Urothelium cell line (cell line): ENCODE data around the gene TMSB4X.
A peak's percentile ranks its signal among the peaks of the same experiment; 100 is the strongest.
"Not testable (repeated sequence)": the region's sequence is repeated elsewhere in the genome, so short reads cannot be mapped to it uniquely, and the experiment has no call there.

Experiments used
- DNase-seq: peaks from one replicate; pipeline ENCODE4 v3.0.0; 2011; ENCODE audit warnings: low spot score, mixed read lengths
- FAIRE-seq: peaks from 2 replicates; lab custom pipeline; 2011; peaks lifted over from hg19 to GRCh38; lab: Jason Lieb, UNC

TMSB4X gene

GRCh38 chrX:12974796-12975669 is at the start of gene TMSB4X:
TSS of gene TMSB4X (plus strand) at chrX:12975110.
- peak; percentile 66 for DNase-seq
- no peak for FAIRE-seq

DNA sequence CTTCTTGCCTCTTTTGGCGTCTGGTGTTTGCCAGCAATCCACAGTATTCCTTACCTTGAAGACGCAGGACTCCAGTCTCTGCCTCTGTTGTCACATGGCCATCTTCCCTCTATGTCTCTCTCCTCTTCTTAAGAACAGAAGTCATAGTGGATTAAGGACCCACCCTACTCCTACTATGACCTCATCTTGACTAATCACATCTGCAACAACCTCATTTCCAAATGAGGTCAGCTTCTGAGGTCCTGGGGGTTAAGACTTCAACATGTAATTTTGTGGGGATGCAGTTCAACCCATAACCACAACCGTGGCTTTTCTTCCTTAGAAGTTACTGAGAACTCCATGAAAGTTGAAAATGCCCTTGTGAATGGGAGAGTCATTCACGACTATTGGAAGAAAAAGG is 45.2 kb upstream of the TMSB4X start:
- FAIRE-seq: no peak
- DNase-seq: no peak

DNA sequence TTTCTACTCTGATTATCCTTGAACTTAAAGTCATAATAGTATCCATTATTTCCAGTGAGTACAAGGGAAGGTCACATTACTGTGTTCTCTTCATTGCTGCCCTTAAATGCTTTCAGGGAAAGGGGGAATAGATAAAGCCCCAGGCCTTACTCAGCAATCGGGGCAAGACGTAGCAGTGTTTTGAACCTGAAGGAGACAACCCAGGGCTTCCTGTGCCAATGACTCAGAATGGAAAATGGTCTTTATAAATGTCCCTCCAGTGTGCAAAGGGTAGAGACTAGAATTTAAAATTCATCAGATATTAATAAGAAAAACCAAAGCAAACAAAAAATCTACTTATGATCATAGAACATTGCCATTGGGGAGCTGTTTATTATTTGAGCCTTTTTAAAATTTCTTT is 44.8 kb upstream of the TMSB4X start:
- FAIRE-seq (no peak), DNase-seq (no peak)

DNA sequence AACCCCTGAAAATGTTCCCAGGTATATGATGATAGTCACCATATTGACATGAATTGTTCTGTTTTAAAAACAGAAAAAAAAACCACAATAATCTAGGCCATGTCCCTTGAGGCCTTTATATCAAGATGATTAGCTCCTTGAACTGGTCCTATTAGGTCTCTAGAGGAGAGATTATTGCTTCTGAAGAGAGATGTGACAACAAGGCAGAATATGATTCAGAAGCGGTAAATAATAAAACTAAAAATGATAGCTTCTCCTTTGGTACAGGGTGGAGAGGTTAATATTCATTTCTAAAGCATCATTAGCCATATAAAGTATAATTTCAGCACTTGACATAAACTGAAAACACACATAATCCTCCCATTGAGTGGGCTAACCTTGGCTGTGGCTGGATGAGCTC is 42.7 kb upstream of the TMSB4X start:
- no peak for FAIRE-seq

GRCh38 chrX:12934850-12935249 is 40.1 kb upstream of the TMSB4X start:
- no peak for FAIRE-seq

More for the DNA sequence above, 42.7 kb upstream of the TMSB4X start:
- no peak for DNase-seq

DNA sequence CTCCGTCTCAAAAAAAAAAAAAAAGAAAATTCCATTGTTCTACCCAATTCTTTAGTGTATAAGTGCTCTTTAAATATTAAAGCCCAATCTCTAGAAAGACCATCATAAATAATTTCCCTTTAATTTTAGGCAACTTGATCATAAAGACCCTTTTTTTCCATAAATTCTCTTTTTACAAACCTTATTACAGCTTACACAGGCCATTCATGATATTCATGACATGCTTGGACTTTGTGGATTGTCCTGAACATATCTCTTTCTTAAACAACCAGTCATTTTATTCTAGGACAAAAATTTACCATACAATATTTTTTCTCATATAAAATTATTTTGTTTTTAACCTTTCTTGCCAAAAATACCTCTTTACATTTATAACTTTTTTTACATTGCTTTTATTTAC is 38.0 kb upstream of the TMSB4X start:
- no peak for DNase-seq
- FAIRE-seq: no peak

More at GRCh38 chrX:12934850-12935249, 40.1 kb upstream of the TMSB4X start:
- DNase-seq: no peak

- not testable (repeated sequence) for DNase-seq
Measured at GRCh38 chrX:12940471-12940870, 34.4 kb upstream of the TMSB4X start.

GRCh38 chrX:12943592-12943991 is 31.3 kb upstream of the TMSB4X start:
- not testable (repeated sequence) for DNase-seq, FAIRE-seq

More at GRCh38 chrX:12940471-12940870, 34.4 kb upstream of the TMSB4X start:
- FAIRE-seq: not testable (repeated sequence)

DNA sequence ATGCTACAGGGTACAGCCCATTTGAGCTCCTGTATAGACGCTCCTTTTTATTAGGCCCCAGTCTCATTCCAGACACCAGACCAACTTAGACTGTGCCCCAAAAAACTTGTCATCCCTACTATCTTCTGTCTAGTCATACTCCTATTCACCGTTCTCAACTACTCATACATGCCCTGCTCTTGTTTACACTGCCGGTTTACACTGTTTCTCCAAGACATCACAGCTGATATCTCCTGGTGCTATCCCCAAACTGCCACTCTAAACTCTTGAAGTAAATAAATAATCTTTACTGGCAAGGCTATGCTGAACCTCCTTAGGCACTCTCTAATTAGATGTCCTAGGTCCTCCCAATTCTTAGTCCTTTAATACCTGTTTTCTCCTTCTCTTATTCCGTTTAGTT is 30.5 kb upstream of the TMSB4X start:
- not testable (repeated sequence) for FAIRE-seq, DNase-seq

- FAIRE-seq (no peak), DNase-seq (no peak)
Measured at GRCh38 chrX:12945494-12945893, 29.4 kb upstream of the TMSB4X start.

DNA sequence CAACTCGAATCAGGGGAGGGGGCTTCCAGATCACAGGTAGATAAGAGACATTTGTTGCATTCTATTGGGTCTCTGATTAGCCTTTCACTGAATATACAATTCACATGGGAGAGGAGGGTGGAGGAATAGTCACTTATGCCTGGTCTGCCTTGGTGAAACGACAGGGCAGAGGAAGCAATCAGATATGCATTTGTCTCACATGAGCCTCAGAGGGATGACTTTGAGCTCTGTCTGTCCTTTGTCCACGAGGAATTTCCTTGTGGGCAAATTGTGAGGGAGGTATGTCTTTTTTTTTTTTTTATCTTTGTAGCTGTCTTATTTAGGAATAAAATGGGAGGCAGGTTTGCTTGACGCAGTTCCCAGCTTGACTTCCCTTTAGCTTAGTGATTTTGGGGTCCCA is 28.5 kb upstream of the TMSB4X start:
- no peak for FAIRE-seq
- no peak for DNase-seq

DNA sequence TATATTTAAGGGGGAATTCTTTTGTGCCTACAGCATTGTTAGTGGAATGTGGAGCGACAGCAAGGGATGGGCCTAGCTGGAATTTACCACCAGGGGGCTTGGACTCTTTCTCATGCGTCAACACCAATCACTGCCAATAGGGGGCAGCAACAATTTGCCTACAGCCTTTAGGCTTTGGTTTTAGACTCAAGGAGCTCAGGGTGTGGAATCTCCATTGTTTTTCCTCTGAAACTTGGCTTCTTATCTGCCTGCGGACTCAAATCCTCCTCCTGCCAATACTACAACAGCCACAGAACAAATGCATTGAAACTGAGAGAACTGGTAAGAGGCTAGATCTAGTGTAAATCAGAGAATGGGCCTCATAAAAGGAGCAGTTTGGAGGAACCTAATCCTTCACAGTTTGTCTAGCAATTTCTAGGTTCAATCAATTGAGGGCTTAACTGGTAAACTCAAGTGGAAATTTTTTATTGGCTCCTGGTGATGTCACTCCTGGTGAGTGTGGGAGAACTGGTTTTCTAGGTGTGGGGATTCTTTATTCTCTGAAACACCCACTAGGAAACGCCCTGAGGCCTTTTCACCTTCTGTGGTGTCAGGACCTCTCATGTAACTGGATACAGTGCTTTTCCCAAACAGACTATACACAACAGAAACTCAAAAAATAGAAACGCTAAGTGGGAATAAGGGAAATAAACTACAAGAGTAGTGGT is 27.9 kb upstream of the TMSB4X start:
- peak; percentile 46 for DNase-seq
- no peak for FAIRE-seq

DNA sequence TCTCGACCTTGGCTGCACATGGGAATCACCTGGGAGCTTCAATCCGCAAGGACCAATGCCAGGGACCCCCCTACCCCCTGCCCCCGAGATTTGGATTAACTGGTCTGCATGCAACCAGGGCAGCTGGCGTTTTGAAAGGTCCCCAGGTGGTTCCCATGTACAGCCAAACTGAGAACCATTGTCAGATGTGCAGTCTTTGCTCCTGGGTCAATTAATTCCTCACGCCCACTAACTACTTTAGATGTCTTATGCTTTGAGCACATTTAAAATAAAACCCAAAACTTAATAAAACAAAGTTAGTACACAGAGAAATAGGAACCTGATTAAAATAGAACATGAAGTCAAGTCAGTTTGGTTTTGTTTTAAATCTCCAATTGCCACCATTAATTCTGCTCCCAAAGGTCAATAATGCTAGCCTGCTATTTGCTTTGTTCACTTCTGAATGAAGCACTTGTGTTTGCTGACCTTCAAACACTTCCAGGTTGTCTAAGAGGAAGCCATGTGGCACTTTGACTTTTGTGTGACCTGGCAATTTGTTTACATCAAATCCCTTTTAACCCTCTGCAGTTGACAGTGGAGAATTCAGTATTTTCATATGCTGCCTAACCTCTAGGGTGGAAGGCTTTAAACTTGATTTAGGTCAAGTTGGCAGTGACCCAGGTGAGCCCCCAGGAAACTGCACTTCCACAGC is 27.2 kb upstream of the TMSB4X start:
- no peak for FAIRE-seq
- no peak for DNase-seq

- FAIRE-seq: no peak
- DNase-seq: no peak
Measured at GRCh38 chrX:12948495-12948894, 26.4 kb upstream of the TMSB4X start.

- FAIRE-seq (no peak), DNase-seq (no peak)
Measured at GRCh38 chrX:12949205-12949926, 25.5 kb upstream of the TMSB4X start.

- DNase-seq (no peak), FAIRE-seq (no peak)
Measured at GRCh38 chrX:12949927-12950656, 24.8 kb upstream of the TMSB4X start.

GRCh38 chrX:12950851-12951594 is 23.9 kb upstream of the TMSB4X start:
- DNase-seq: no peak

GRCh38 chrX:12951595-12951975 is 23.3 kb upstream of the TMSB4X start:
- DNase-seq: no peak
- no peak for FAIRE-seq

More at GRCh38 chrX:12950851-12951594, 23.9 kb upstream of the TMSB4X start:
- FAIRE-seq: no peak

DNA sequence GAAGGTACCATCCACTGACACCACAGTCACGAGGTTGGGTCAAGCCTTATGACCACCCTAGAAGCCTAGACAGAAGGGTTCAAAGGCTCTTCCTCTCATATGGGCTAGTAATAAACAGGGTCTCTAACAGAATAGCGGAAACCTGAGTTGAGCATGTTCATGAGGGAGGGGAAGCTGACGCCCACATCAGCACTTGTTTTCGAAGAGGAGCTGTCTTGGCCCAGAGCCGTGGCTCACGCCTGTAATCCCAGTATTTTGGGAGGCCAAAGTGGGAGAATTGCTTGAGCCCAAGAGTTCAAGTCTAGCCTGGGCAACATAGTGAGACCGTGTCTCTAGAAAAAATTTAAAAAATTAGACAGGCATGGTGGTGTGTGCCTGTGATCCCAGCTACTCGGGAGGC is 21.5 kb upstream of the TMSB4X start:
- DNase-seq: no peak
- FAIRE-seq: no peak
